Inflammatory macrophage treated with lipopolysaccharide for 1 hour (primary cell): ENCODE measurements around the gene CFAP92.

ENCODE experiments used
- DNase-seq, 2 donors: peaks; one replicate each; pipeline ENCODE4 v3.0.0-alpha.2; 2020 to 2022

The CFAP92 gene

DNA sequence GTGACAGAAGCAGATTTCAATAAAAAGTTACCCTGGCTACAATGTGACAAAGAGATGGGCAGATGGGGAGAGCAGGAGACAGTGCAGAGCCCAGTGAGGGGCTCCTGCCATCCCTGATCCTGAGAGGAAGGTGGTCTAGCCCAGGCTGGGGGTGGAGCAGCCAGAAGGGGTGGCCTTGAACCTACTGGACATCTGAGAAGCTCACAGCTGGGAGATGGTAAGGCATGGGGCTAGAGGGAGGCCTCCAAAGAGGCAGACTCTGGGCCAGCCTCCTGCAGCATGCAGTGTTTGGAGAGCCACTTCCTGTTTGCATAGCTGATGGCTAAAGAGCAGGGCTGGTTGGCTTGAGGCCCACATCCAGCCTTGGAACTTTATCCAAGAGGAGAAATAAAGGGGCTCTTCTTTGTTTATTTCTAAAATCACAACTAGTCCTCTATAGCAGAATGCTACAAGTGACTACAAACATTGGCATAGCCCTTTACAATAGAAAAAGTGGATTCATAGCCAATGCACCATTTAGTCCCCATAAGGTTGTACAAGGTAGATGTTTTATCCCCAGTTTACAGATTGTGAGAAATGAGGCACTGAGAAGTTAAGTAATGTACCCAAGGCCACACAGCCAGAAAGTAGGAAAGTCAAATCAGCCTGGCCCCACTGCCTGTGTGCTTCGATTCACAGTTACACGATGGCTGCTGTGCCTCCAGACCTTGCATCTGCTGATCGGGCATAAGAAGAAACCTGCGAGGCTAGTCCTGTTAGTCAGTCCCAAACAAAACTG, 11.8 kb upstream of the CFAP92 start:
- DNase-seq: no peak

DNA sequence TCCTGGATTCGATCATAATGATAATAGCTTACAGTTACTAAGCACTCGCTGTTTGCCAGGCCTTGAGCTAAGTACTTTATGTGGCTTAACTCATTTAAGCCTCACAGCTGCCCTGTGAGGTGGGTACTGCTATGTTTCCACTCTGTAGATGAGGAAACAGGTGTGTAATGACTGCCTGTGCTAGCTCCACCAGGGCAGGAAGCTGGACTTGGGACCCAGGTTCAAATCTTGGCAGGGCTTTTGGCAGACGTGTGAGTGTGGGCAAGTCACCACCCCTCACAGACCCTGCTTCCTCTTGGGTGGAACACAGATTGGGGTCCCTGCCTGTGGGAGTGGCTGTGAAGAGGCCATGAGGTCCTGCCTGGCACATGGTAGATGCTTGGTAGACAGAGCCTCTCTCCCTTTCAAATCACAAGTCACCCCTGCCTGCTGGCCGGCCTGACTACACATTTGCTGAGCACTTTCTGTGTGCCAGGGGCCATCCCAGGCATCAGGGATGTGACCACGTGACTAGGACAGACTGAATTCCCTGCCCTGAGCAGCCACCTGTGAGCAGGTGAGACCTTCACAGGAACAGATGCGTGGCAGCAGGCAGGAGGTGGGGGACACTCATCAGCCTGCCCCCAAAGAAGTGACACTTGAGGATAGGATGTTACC, 10.9 kb upstream of the CFAP92 start:
- DNase-seq: no peak

DNA sequence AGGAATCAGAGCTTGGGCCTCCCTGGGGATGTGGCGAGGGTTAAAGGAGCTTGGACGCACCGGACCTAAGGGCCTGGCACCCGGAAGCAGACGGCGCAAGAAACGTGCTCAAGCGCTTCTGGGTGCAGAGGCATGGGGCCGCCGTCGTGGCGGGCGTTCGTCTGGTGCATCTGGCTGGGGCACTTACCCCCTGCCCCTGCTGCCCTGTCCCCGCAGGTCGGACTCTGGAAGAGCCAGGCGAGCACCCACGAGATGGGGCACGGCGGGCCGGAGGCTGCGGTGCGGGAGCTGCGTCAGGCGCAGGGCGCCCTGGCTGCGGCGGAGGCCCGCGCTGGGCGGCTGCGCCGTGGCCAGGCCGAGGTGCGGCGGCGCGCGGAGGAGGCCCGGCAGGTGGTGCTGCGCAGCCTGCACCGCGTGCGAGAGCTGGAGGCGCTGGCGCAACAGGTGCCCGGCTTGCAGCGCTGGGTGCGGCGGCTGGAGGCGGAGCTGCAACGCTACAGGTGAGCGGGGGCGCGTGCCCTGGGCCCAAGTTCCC, 9.8 kb upstream of the CFAP92 start:
- no peak for DNase-seq

DNA sequence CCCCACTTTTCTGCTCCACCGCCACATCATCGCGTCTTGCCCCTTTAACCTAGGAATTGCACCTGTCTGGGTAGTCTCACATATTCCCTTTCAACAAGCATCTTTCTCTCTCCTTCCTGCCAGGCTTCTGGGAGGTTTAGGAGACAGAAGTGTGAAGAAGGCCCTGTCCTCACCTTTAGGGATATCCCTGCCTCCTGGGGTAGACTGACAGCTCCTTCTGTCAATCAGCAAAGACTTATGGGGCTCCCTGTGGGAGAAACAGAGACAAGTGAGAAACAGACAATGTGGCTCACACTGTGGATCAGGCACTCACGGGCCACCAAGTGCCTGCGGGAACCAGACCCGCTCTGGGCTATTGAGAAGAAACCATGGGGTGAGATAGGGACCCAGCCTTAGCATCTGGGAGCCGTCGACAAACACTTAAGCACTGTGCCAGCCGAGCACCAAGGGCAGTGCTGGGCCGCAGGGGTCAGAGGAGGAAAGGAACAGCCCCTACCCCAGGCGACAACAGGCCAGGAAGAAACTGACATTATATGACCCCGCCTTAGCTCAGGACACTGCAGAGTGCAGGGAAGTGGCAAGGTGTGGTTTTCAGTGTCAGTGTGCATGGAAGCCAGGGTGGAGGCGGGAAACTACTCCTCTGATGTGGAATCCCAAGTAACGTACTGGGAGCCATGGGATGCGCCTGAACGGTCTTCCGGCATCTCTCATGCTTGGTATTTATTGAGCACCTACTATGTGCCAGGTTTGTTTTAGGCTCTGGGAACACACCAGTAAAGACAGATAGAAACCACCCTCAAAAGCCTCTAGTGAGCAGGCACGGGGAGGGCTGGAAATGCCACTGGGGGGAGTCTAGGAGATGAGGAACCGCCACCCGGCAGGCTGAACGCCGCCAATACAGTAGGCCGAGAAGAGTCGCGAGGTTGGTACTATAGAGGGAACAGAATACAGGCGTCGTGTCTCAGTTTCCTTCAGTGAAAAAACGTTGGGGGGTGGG, 9.0 kb upstream of the CFAP92 start:
- no peak for DNase-seq

DNA sequence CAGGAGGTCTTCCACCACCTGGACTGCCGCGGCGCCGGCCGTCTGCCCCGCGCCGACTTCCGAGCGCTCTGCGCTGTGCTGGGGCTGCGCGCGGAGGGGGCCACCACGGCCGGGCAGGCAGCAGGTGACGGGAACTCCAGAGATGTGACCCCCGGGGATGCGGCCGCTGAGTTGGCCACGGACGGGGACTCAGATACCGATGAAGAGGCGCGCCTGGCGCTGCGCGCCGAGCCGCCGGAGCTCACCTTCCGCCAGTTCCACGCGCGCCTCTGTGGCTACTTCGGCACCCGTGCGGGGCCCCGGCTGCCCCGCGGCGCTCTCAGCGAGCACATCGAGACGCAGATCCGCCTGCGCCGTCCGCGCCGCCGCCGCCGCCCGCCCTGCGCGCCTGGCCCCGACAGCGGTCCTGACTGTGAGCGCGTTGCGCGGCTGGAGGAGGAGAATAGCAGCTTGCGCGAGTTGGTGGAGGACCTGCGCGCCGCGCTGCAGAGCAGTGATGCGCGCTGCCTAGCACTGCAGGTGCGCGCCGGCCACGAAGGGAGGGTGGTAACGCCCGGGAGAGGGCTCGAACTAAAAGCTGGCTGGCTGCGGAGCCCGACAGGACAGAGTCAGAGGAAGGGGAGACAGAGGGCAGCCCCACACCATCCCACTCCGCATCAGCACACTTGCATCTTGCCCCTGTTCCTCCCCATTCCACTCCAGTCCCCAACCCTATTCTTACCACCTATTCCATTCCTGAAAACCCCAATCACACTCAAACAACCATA, 8.1 kb upstream of the CFAP92 start:
- DNase-seq: no peak

DNA sequence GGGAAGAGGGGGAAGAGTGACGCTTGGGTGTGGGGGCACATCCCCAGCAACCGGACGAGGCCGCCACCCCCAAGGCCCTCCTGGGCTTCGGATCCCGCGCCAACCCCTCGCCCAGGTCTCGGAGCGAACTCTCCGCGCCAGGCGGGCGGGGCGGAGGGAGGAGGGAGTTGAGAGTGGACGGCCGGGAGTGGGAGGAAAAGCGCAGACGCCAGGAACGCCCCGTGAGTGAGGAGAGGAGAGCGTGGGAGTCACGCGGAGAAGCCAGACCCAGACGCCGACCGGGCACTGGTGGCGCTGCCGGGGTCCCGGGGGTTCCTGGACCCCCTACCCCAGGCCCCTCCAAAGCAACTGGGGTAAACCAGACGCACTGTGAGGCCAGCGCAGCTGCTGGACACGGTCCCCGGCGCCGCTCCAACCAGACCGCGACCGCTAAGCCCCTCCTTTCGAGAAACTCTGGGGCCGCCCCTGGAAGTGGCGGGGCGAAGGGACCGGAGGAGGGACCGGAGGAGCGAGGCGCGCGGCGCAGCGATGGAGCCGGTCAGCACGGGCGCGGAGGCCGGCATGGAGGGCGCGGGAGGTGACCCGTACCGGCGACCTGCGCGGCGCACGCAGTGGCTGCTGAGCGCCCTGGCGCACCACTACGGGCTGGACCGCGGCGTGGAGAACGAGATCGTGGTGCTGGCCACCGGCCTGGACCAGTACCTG, 7.4 kb upstream of the CFAP92 start, which contains the start of gene EFCC1:
EFCC1 (plus strand) TSS at position 204 of the 705 bp plus-strand sequence; CDS start at position 529, 325 bp downstream.
- no peak for DNase-seq

DNA sequence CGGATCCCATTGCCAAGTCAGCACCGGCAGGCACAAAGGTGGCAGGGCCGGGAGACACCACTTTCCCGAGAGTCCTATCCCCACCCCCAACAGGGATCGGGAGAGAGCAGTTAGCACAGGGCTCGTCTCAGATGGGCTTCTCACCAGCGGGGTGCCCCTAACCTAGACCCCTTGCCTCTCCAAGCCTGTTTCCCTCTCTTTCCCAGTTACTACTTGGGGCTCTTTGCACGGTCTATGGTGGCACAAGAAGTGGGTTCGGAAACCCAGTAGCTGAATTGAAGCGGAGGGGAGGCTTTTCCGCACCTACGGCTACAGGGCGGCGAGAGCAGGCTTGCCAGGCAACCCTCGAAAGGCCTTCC, 6.8 kb upstream of the CFAP92 start:
- DNase-seq: no peak

DNA sequence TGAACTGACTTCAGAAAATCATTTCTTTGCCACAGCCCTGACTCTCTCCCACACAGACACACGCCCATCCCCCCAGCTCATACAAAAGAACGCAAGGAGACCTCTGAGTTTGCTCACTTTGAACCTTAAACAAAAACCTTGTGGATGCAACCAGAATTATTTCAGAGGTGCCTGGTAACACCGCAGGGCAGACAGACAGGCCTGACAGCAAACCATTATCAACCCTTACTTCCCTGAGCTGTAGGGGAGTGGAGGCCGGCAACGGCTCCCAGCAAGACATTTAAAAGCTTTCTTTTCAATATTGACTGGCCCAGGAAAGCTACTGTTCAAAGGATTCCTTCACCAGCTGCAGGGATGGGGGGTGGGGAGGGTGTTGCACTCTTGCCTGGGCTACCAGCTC, 5.2 kb upstream of the CFAP92 start:
- no peak for DNase-seq

DNA sequence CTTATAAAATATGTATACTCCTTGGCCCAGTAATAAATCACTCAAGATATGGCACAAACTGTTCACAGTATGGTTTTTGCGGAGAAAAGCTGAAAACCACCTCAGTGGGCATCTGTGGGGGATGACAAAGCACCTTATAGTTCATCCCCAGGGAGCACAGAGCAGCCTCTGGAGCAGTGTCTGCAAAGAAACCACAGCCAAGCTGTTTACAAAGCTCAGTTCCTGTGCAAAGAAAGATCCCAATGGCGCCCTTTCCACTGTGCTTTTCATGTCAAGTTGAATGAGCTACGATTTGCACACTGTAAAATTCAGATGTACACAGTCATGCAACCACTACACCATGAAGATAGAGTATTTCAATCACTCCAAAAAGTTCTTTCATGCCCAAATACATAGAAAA, 4.7 kb upstream of the CFAP92 start:
- DNase-seq: no peak

DNA sequence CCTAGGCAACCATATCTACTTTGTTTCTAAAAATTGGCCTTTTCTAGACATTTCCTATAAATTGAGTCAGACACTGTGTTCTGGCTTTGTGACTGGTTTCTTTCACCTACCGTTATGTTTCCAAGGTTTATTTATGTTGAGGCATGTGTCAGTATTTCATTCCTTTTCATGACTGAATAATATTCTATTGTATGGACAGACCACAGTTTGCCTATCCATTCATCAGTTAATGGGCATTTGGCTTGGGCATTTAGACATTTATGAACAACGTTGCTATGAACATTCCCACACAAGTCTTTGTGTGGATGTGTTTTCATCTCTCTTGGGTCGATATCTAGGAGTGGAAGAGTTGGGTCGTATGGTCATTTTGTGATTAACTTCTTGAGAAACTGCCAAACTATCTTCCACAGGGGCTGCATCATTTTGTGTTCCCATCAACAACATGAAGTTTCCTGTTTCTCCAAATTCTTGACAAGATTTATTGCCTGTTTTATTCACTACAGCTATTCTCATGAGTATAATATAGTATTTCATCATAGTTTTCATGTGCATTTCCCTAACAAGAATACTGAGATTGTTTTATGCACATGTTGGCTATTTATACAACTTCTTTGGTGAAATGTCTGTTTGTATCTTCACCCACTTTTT, 3.7 kb upstream of the CFAP92 start:
- DNase-seq: no peak

DNA sequence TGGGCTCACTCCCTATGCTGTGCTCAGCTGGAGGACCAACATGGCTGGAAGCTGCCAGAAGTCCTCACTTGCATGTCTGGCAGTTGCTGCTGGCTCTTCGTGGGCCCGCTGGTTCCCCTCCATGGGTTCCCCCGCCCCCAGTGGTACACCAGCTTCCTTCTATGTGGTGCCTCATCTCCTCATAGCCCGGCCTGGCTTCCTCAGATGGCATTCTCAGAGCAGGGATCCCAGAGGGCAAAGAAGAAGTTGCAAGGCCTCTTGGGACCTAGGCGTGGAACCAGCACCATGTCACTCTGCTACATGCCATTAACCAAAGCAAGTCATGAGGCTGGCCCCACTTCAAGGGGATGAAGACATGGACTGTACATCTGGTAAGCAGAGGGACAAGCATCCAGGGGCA, 2.9 kb upstream of the CFAP92 start:
- DNase-seq: peak; percentile 41 to 66

DNA sequence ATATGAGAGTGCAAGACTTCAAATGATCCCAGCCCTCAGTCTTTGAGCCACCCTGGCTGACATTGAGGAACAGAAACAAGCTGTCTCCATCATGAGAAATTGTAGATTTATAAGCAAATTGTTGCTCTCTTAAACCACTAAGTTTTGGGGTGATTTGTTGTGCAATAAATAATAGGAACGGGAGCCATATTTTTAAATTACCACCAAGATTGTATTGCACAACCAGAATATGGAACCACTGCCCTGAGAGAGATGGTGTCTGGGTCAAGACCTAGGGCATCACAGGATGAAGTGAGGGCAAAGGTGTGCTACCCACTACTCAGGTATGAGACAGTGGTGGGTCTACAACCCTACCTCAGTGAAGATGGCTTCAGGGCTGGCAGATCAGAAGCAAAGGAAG, 2.3 kb upstream of the CFAP92 start:
- DNase-seq: peak in 1 of 2 donors; percentile 9

DNA sequence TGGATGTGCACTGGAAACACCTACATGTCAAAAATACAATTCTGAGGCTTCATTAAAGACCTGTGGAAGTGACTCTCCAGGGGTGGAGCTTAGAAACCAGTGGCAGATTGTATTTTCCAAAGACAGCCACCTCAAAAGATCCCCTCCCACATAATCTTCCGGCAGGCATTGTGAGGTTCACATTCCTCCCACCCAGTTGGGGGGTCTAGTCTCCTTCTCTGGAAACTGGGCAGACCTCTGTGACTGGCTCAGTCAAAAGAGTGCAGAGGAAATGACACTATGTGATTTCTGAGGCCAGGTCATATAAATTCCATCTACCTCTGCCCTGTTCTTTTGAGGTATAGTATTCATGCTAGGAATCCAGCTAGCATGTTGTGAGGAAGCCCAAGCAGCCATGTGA, 1.9 kb upstream of the CFAP92 start:
- DNase-seq: no peak

DNA sequence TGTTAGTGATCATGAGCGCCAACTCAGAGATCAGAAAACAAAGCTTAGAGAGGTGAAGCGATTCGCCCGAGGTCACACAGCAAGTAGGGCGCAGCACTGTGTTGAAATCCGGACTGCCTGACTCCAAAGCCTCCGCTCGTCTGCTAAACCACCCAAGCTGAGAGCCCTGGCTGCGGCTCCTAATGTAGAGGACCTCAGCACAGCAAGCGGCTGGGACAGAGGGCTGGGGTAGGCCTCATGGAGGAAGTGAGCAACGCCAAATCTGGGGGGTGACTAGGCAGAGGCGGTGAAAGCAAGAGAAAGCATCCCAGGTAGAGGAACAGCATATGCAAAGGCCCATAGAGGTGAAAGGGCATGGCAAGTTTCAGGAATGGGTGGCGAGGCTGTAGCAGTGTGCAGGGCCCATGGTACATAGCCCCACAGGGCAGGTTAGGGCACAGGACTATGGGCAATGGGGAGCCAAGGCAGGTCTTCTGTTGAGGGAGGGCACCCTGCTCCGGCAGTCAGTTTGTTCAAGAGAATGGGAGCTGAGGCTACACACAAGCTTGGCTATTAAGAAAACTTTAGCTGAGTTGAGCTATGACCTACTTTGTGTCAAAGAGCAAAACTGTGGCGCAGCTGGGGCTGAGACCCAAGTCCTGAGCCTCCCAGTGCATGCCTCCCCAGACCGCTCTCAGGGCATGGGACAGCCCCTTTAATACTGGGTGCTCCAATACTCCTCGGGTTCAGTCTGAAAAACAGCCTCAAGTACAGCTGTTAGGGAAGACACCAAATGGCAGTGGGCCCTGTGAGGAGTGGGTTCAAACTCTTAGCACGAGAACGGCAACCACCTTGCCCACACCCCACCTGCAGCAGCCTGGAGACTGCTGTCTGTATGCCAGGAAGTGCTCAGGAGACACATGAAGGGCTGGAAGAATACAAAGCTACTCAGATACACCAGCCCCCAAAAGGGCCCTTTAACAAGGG, 988 bp upstream of the CFAP92 start:
- DNase-seq: no peak

DNA sequence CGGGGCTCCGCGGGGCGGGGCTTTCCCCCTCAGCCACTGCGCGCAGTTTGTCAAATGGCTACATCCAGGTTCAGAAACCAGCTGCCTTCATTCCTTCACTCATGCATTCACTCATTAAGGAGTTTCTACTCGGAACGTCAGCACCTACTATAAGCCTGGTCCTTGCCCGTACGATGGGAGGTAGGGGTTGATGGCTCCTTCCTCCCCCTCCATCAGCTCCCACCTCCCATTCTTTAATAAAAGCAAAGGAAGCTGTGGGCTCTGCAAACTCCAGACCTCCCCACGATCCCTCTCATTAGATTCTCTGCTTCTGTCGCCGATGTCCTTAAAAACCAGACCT, 267 bp upstream of the CFAP92 start:
- no peak for DNase-seq

DNA sequence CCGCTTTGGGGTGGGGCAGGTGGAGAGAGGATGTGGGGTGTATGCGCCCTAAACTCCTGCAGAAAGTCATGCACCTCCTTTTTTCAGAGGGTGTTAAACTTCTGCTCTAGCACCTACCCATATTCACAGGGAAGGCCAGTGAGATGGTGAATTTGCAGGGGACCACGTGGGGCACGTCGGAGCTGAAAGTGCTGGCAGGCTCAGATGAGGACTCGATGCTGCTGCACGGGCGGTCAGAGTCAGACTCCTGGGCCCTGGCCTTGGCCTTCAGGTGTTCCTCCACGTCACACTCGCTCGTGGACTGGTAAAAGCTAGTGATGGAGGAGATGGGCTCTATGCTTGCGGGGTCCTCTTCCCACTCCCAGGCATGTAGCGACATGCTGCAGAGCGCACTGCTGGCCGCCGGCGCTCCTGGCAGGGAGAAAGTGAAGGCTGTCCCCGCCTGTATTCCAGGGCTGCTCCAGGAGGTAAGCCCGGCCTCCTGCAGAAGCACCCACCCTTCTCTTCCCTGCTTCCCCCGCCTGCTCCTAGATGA, 883 bp downstream of the CFAP92 start:
- no peak for DNase-seq

DNA sequence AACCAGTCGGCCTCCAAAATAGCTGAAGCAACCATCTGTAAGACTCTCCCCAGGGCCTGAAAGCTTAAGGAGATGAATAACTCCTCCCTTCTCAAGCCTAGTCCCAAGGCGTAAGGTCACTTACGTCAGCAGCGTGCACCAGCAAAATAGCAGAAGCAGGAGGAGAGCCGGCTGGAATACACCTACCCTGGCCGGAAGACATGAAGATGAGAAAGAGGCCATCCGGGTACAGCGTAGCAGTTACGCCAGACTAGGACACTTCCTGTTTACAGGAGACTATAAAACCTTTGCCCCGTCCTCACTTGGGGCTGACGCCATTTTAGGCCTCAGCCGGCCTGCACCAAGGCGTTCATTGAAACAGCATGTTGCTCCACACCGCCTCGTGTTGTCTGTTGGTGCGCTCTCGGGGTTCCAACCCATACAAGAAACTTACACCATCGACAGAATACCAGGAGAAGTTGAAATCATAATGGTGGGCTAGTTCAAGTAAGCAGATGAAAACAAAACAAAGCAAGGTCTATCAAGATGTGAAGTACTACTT, 2.5 kb downstream of the CFAP92 start:
- DNase-seq: peak; percentile 59 to 73

DNA sequence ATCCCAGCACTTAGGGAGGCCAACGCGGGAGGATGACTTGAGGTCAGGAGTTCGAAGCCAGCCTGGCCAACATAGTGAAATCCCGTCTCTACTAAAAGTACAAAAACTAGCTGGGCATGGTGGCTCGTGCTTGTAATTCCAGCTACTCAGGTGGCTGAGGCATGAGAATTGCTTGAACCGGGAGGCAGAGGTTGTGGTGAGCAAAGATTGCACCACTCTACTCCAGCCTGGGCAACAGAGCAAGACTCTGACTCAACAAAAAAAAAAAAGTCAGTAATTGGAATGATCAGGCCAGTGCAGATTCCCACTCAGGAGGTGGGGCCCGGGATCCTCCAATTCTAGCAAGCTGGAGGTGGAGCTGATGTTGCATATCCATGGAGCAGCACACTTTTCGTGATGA, 5.6 kb downstream of the CFAP92 start:
- DNase-seq: no peak

DNA sequence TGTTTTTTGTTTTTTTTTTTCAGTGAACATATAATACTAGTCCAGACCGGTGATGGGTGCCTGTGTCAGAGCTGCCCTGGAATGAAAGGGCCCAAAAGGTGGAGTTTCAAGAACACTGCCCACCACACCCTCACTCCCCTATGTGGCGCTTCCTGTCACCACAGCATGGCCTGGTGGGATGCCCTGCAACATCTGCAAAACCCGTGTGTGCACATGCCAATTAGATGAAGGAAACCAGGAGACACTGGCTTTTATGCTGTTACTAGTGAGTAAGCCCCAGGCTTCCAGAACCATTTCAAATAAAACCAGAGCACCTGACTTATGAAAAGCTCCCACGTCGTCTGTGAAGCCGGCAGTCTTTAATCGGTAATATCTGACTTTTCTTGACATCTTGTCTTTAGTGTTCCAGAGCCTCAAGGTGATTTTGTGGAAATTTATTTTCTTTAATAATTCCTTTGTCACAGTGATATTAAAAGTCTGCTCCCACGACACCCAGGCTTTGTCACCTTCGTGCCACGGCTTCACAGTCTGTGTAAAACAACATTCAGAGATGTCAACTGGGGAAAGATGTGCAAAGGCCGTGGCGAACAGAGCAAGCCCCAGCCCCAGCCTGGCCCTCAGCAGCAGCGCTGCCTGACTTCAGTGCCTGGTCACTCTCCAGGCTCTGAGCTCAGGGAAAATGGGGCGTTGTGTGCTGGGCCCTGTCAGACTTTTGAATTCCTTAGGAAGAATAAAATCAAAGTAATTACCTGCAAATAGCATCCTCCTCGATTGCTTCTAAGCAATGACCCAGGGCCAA, 6.4 kb downstream of the CFAP92 start:
- DNase-seq: no peak
